NCI-H2196 (cell line): Measurements from ENCODE around the gene HOXD8.

Experiments
- DNase-seq: peaks from one replicate; lab custom pipeline; 2025; ENCODE audit not compliant: unreplicated experiment; lab: John Stamatoyannopoulos, UW

Gene HOXD8

GRCh38 chr2:176172007-176172894 is 42.7 kb downstream of the HOXD8 start:
- no peak for DNase-seq

- DNase-seq: no peak
Measured at GRCh38 chr2:176172895-176173566, 43.5 kb downstream of the HOXD8 start.

GRCh38 chr2:176173567-176174381 is 44.3 kb downstream of the HOXD8 start:
- DNase-seq: no peak

GRCh38 chr2:176174382-176174823 is 44.9 kb downstream of the HOXD8 start:
- no peak for DNase-seq

- DNase-seq: no peak
Measured at GRCh38 chr2:176174824-176175708, 45.6 kb downstream of the HOXD8 start.

GRCh38 chr2:176175709-176176607 is 46.5 kb downstream of the HOXD8 start:
- no peak for DNase-seq

- no peak for DNase-seq
Measured at GRCh38 chr2:176177580-176178037, 48.1 kb downstream of the HOXD8 start.

GRCh38 chr2:176178038-176178756 is 48.7 kb downstream of the HOXD8 start:
- DNase-seq: peak; percentile 85

GRCh38 chr2:176178757-176179295 is 49.3 kb downstream of the HOXD8 start:
- DNase-seq: no peak

GRCh38 chr2:176181551-176181950 is 52.0 kb downstream of the HOXD8 start:
- DNase-seq: no peak
